Liver (tissue), 9 donors: Measurements from ENCODE around the gene ATP2C1. TPM values are rescaled to one million over a fixed set of nuclear protein-coding genes. Genes with fewer than 3 reads are reported as not detected.

Source experiments
- DNase-seq: peaks from one replicate; pipeline ENCODE4 v3.0.0-alpha.2; 2017; ENCODE audit warnings: low spot score
- H3K27ac ChIP-seq, 2 donors: one replicate each; pipeline ENCODE4 v1.7.0; 2013; ENCODE audit warnings: inconsistent platforms in 2 of 2, low read length in 2 of 2, control low read depth in 1 of 2, low read depth in 1 of 2, mild to moderate bottlenecking in 1 of 2
- H3K27me3 ChIP-seq, 4 donors: one replicate each; pipeline versions ENCODE4 v1.6.1 to v1.7.0; 2013; ENCODE audit warnings: low read length in 3 of 4, inconsistent platforms in 1 of 4, mild to moderate bottlenecking in 1 of 4, moderate library complexity in 1 of 4; ENCODE audit not compliant: control insufficient read depth in 4 of 4, insufficient read depth in 4 of 4
- H3K36me3 ChIP-seq, 4 donors: one replicate each; pipeline versions ENCODE4 v1.6.1 to v1.7.0; 2013; ENCODE audit warnings: low read length in 3 of 4, mild to moderate bottlenecking in 3 of 4, low read depth in 1 of 4, moderate library complexity in 1 of 4; ENCODE audit not compliant: control insufficient read depth in 4 of 4, insufficient read depth in 3 of 4
- H3K4me1 ChIP-seq, 4 donors: one replicate each; pipeline versions ENCODE4 v1.6.1 to v1.7.0; 2013; ENCODE audit warnings: low read length in 3 of 4, mild to moderate bottlenecking in 3 of 4, moderate library complexity in 1 of 4; ENCODE audit not compliant: control insufficient read depth in 4 of 4, insufficient read depth in 4 of 4
- H3K4me3 ChIP-seq, 3 donors: one replicate each; pipeline versions ENCODE4 v1.6.1 to v1.7.0; 2013; ENCODE audit warnings: low read length in 3 of 3, control low read depth in 1 of 3, low read depth in 1 of 3, mild to moderate bottlenecking in 1 of 3
- H3K9ac ChIP-seq, 2 donors: one replicate each; pipeline ENCODE4 v1.7.0; 2013; ENCODE audit warnings: low read length in 2 of 2, mild to moderate bottlenecking in 2 of 2, moderate library complexity in 2 of 2, control low read depth in 1 of 2, low read depth in 1 of 2
- H3K9me3 ChIP-seq, 4 donors: one replicate each; pipeline versions ENCODE4 v1.6.1 to v1.7.0; 2013; ENCODE audit warnings: low read length in 3 of 4; ENCODE audit not compliant: control insufficient read depth in 4 of 4
- ATF3 ChIP-seq: IDR thresholded peaks from 2 replicates; pipeline ENCODE4 v1.6.1; 2016; ENCODE audit warnings: antibody characterized with exemption
- CTCF ChIP-seq: fragments of 150-350 bp; IDR thresholded peaks from 2 replicates; pipeline ENCODE4 v1.5.1; 2017; ENCODE audit warnings: improper control_type of control experiment, low read depth, low read length; ENCODE audit not compliant: missing input control
- EGR1 ChIP-seq, 2 donors: IDR thresholded peaks; 2 replicates each; pipeline ENCODE4 v1.6.1; 2016 to 2018; ENCODE audit warnings: antibody characterized with exemption in 2 of 2, low read depth in 2 of 2
- HNF4A ChIP-seq, 2 donors: conservative IDR thresholded peaks; 2 replicates each; pipeline ENCODE4 v1.6.1; 2016; ENCODE audit warnings: antibody characterized with exemption in 2 of 2, mild to moderate bottlenecking in 2 of 2
- HNF4G ChIP-seq: IDR thresholded peaks from 2 replicates; pipeline ENCODE4 v1.6.1; 2016; ENCODE audit warnings: antibody characterized with exemption
- MAX ChIP-seq: IDR thresholded peaks from 2 replicates; pipeline ENCODE4 v1.6.1; 2016; ENCODE audit warnings: antibody characterized with exemption
- NR2F2 ChIP-seq: IDR thresholded peaks from 2 replicates; pipeline ENCODE4 v1.6.1; 2016; ENCODE audit warnings: antibody characterized with exemption
- RAD21 ChIP-seq, 2 donors: IDR thresholded peaks; 2 replicates each; pipeline ENCODE4 v1.6.1; 2016; ENCODE audit warnings: antibody characterized with exemption in 2 of 2, mild to moderate bottlenecking in 2 of 2
- REST ChIP-seq: IDR thresholded peaks from 2 replicates; pipeline ENCODE4 v1.6.1; 2016; ENCODE audit warnings: antibody characterized with exemption, mild to moderate bottlenecking
- RXRA ChIP-seq, 2 donors: IDR thresholded peaks; 2 replicates each; pipeline ENCODE4 v1.6.1; 2017 to 2018; ENCODE audit warnings: antibody characterized with exemption in 2 of 2, mild to moderate bottlenecking in 1 of 2
- SP1 ChIP-seq: IDR thresholded peaks from 2 replicates; pipeline ENCODE4 v1.6.1; 2018; ENCODE audit warnings: antibody characterized with exemption, mild to moderate bottlenecking
- TAF1 ChIP-seq: conservative IDR thresholded peaks from 2 replicates; pipeline ENCODE4 v1.6.1; 2016; ENCODE audit warnings: antibody characterized with exemption, mild to moderate bottlenecking
- YY1 ChIP-seq: IDR thresholded peaks from 2 replicates; pipeline ENCODE4 v1.6.1; 2016; ENCODE audit warnings: antibody characterized with exemption, mild to moderate bottlenecking
- ZBTB33 ChIP-seq: IDR thresholded peaks from 2 replicates; pipeline ENCODE4 v1.6.1; 2016; ENCODE audit warnings: antibody characterized with exemption
- whole genome bisulfite sequencing: extraction: QIAGEN DNeasy Blood & Tissue Kit; methylation state at CpG from one replicate; pipeline ENCODE4 v1.1.7; 2013; 5-methylcytosine and 5-hydroxymethylcytosine counted together
- polyA plus RNA-seq, 2 donors: library from polyadenylated mRNA; stranded (reverse) in 1 of 2; unstranded in 1 of 2; fragments of 200-250 nt in 1 of 2; fragments of >200 nt in 1 of 2; fragmentation: Nextera tagmentation in 1 of 2; extraction: Ambion mirVana in 1 of 2; gene quantifications; one replicate each; pipeline versions ENCODE4 v1.2.1 to v1.2.3, GENCODE V29; 2013 to 2015
- total RNA-seq, 2 donors: library from RNA; depleted of rRNA; stranded (reverse); fragments of >200 nt; gene quantifications; one replicate each; pipeline ENCODE4 v1.2.3, GENCODE V29; 2014
- donor health status: healthy.
- donor health status: healthy.
- donor health status: healthy.
- donor health status: healthy.
- donor health status: healthy.

ATP2C1 gene
- total and polyA plus RNA-seq, 4 donors = 10.5 to 45.1 (median 25.2) TPM

- Histone ChIP-seq H3K27me3 (no peaks in the 10 kb centered on the region), H3K4me1 (no peaks in the 10 kb centered on the region), H3K36me3 (peaks cover 6 to 24% (median 17%) of the 10 kb centered on the region in 4 donors), H3K9ac (no peak overlapping the region), H3K4me3 (no peak overlapping the region), H3K9me3 (no peaks in the 10 kb centered on the region), H3K27ac (no peak overlapping the region)
- 97% methylated on average over 5 of the region's 5 CpGs for WGBS
- no peak for DNase-seq
- TF ChIP-seq RAD21 (IDR thresholded peaks at IDR 0.05) (no peak), HNF4A (conservative IDR thresholded peaks at IDR 0.05) (no peak), ATF3 (no peak), EGR1 (IDR thresholded peaks at IDR 0.05; ENCODE audit: low read depth in 2 of 2) (no peak)
Observed at GRCh38 chr3:130960139-130960795, 66.4 kb downstream of the ATP2C1 start.

GRCh38 chr3:130961458-130961857 lies 67.6 kb downstream of the ATP2C1 start:
- TF ChIP-seq REST = no peak
- TF ChIP-seq ATF3 = no peak
- TF ChIP-seq SP1 = no peak
- TF ChIP-seq ZBTB33 = no peak
- no peak for TF ChIP-seq CTCF
- TF ChIP-seq RXRA (IDR thresholded peaks at IDR 0.05) = no peak
- no peak for TF ChIP-seq NR2F2
- TF ChIP-seq HNF4G = no peak
- no peak for TF ChIP-seq EGR1 (IDR thresholded peaks at IDR 0.05; ENCODE audit: low read depth in 2 of 2)
- no peak for TF ChIP-seq MAX
- TF ChIP-seq YY1 = no peak
- TF ChIP-seq TAF1 = no peak
- no peaks in the 10 kb centered on the region for H3K27me3 ChIP-seq
- H3K4me3 ChIP-seq = no peak overlapping the region
- no peaks in the 10 kb centered on the region for H3K4me1 ChIP-seq
- H3K27ac ChIP-seq = no peak overlapping the region
- H3K9ac ChIP-seq = no peak overlapping the region
- H3K36me3 ChIP-seq = peaks cover 3 to 28% (median 20%) of the 10 kb centered on the region in 4 donors
- DNase-seq = no peak
- H3K9me3 ChIP-seq = no peaks in the 10 kb centered on the region
